Left ventricle myocardium inferior (tissue), 1 donor: ENCODE data around the gene MIF4GD. TPM values are rescaled to one million over a fixed set of nuclear protein-coding genes. Genes with fewer than 3 reads are reported as not detected.

Experiments
- DNase-seq: peaks from one replicate; pipeline ENCODE4 v3.0.0-alpha.2; 2020
- H3K27ac ChIP-seq: fragments of 200-600 bp; replicated peaks from 2 replicates; pipeline ENCODE4 v1.8.0; 2021
- H3K27me3 ChIP-seq: fragments of 200-600 bp; 2 replicates; pipeline ENCODE4 v1.8.0; 2021; ENCODE audit warnings: low read depth
- H3K36me3 ChIP-seq: fragments of 200-600 bp; 2 replicates; pipeline ENCODE4 v1.8.0; 2021
- H3K4me1 ChIP-seq: fragments of 200-600 bp; 2 replicates; pipeline ENCODE4 v1.8.0; 2021
- H3K4me3 ChIP-seq: fragments of 200-600 bp; 2 replicates; pipeline ENCODE4 v1.8.0; 2021; ENCODE audit warnings: mild to moderate bottlenecking, moderate library complexity
- H3K9me3 ChIP-seq: fragments of 200-600 bp; replicated peaks from 2 replicates; pipeline ENCODE4 v1.8.0; 2021
- CTCF ChIP-seq: fragments of 200-600 bp; IDR thresholded peaks from 2 replicates; pipeline ENCODE4 v1.8.0; 2021; ENCODE audit warnings: antibody characterized with exemption, mild to moderate bottlenecking, borderline replicate concordance
- intact Hi-C: fragments of 100-400 bp; cut with micrococcal nuclease; formaldehyde crosslinking; loops from one replicate; pipeline ENCODE4 v1.11.0; 2022
- total RNA-seq: library from RNA; stranded (reverse); fragmentation: NEBNext Ultra II Directional; extraction: Animal tissue kit (Norgen Biotek cat#: 25700); gene quantifications from one replicate; pipeline ENCODE4 v1.2.1, GENCODE V29; 2021
- donor health status: DM: no; HTN: yes; CAD: no; lungs with severe emphysema.

Gene MIF4GD
- total RNA-seq, 1 donor from 2014 or later: 11.9 TPM

GRCh38 chr17:75246404-75246803 is 24.6 kb downstream of the MIF4GD start:
- no peaks in the 10 kb centered on the region for H3K27me3 ChIP-seq
- TF ChIP-seq CTCF: no peak
- H3K4me1 ChIP-seq: peaks cover 22% of the 10 kb centered on the region
- no peak overlapping the region for H3K4me3 ChIP-seq
- no peaks in the 10 kb centered on the region for H3K9me3 ChIP-seq
- H3K36me3 ChIP-seq: peaks cover 54% of the 10 kb centered on the region
- intact Hi-C loops: no loop called here
- DNase-seq: no peak
- no peak overlapping the region for H3K27ac ChIP-seq

- H3K27me3 ChIP-seq: no peaks in the 10 kb centered on the region
These were observed 26.0 kb downstream of the MIF4GD start for GRCh38 chr17:75245011-75245410.

GRCh38 chr17:75244133-75244866 is 26.7 kb downstream of the MIF4GD start:
- H3K27ac ChIP-seq: no peak overlapping the region

More at GRCh38 chr17:75245011-75245410, 26.0 kb downstream of the MIF4GD start:
- Histone ChIP-seq H3K27ac (no peak overlapping the region), H3K9me3 (no peaks in the 10 kb centered on the region), H3K36me3 (peaks cover 68% of the 10 kb centered on the region), H3K4me3 (no peak overlapping the region), H3K4me1 (peaks cover 26% of the 10 kb centered on the region)
- intact Hi-C loops: no loop called here
- DNase-seq: no peak
- no peak for TF ChIP-seq CTCF

GRCh38 chr17:75242461-75243042 is 28.5 kb downstream of the MIF4GD start:
- TF ChIP-seq CTCF: no peak
- H3K9me3 ChIP-seq: no peaks in the 10 kb centered on the region
- no peak overlapping the region for H3K27ac ChIP-seq
- peaks cover 90% of the 10 kb centered on the region for H3K36me3 ChIP-seq
- H3K4me3 ChIP-seq: no peak overlapping the region
- H3K27me3 ChIP-seq: no peaks in the 10 kb centered on the region
- H3K4me1 ChIP-seq: peaks cover 31% of the 10 kb centered on the region
- no peak for DNase-seq
- intact Hi-C loops: no loop called here

More at GRCh38 chr17:75244133-75244866, 26.7 kb downstream of the MIF4GD start:
- Histone ChIP-seq H3K36me3 (peaks cover 75% of the 10 kb centered on the region), H3K9me3 (no peaks in the 10 kb centered on the region), H3K4me1 (peaks cover 19% of the 10 kb centered on the region), H3K4me3 (no peak overlapping the region), H3K27me3 (no peaks in the 10 kb centered on the region)
- no peak for TF ChIP-seq CTCF
- no peak for DNase-seq
- intact Hi-C loops: no loop called here

GRCh38 chr17:75241996-75242460 is 29.0 kb downstream of the MIF4GD start:
- H3K4me3 ChIP-seq: no peak overlapping the region
- intact Hi-C loops: no loop called here
- H3K27me3 ChIP-seq: no peaks in the 10 kb centered on the region
- no peaks in the 10 kb centered on the region for H3K9me3 ChIP-seq
- no peak for TF ChIP-seq CTCF
- peaks cover 36% of the 10 kb centered on the region for H3K4me1 ChIP-seq
- DNase-seq: no peak
- H3K36me3 ChIP-seq: peaks cover 96% of the 10 kb centered on the region
- H3K27ac ChIP-seq: no peak overlapping the region
